ENCODE measurements around the gene SYNJ1.

SYNJ1 gene

DNA sequence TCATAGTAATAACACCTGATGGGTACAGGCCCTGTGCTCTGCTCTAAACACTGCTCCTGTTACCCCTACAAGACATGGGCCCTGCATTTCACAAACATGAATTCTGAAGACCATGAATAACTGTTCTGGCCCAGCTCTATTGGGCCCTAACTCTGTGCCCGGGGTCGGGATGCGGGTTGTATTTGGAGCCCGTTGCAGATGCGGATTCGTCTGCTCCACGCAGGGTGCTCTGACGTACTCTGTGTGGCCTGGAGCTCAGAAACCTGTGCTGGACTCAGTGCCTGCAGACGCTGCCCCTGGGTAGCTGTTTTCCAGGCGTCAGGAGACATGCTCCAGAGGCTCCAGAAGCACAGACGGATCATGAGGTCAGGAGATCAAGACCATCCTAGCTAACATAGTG lies 132.4 kb downstream of the SYNJ1 start:
- H3K4me3 Mint-ChIP-seq, result no peak overlapping the region
- no peak overlapping the region for H3K27ac Mint-ChIP-seq
- ATAC-seq, result no peak
- peaks cover 1% of the 10 kb centered on the region for H3K27me3 Mint-ChIP-seq
- H3K4me1 Mint-ChIP-seq, result peaks cover 17% of the 10 kb centered on the region
- no peaks in the 10 kb centered on the region for H3K9me3 Mint-ChIP-seq
- peaks cover 23% of the 10 kb centered on the region for H3K36me3 Mint-ChIP-seq

DNA sequence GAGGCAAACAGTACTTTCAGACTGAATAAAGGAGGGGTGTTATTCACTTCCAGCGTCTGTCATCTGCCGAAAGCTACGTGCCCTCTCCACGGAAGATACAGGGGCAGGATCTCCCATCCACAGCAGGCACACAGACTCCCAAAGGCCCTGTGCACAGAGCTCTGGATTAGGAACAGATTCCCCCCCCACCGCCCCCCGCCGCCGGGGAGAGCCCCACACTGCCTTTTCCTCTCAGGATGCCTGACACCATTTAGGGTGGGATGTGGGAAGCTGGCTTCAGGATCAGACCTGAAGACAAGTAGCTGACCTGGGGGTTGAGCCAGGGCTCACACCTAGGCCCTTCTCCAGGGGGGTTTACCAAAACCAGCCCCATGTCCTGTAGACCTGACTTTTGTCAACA lies 134.1 kb downstream of the SYNJ1 start:
- peaks cover 9% of the 10 kb centered on the region for H3K36me3 Mint-ChIP-seq
- H3K9me3 Mint-ChIP-seq, result no peaks in the 10 kb centered on the region
- H3K27me3 Mint-ChIP-seq, result peaks cover 9% of the 10 kb centered on the region
- no peak overlapping the region for H3K4me3 Mint-ChIP-seq
- no peak overlapping the region for H3K27ac Mint-ChIP-seq
- no peak for ATAC-seq
- peaks cover 6% of the 10 kb centered on the region for H3K4me1 Mint-ChIP-seq

DNA sequence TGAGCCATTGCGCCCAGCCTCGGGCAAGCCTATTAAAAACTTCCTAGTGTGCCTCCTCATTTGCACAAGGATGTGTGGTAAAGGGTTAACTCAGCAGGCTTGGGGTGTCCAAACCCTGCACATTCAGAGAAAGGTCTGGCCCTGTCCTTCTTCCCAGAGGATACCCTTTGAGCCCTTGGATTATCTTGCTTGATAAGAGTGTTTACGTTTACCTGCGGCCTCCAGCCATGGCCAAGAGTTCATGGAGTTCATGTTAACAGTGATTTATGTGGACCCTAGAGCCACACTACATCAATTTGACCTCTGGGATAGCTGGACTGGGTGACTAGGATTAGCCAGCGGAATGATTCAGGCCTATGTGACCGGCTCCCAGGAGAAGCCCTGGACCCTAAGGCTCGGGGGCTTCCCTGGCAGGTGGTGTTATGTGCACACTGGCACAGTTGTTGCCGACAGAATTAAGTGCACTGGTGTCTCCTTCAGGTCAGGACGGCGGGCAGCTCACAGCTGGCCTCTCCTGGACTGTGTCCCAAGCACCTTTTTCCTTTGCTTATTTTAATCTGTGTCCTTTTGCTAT lies 134.8 kb downstream of the SYNJ1 start:
- no peak for ATAC-seq
- no peak overlapping the region for H3K4me3 Mint-ChIP-seq
- peaks cover 6% of the 10 kb centered on the region for H3K36me3 Mint-ChIP-seq
- peaks cover 6% of the 10 kb centered on the region for H3K4me1 Mint-ChIP-seq
- H3K9me3 Mint-ChIP-seq, result no peaks in the 10 kb centered on the region
- H3K27me3 Mint-ChIP-seq, result peaks cover 9% of the 10 kb centered on the region
- H3K27ac Mint-ChIP-seq, result no peak overlapping the region

DNA sequence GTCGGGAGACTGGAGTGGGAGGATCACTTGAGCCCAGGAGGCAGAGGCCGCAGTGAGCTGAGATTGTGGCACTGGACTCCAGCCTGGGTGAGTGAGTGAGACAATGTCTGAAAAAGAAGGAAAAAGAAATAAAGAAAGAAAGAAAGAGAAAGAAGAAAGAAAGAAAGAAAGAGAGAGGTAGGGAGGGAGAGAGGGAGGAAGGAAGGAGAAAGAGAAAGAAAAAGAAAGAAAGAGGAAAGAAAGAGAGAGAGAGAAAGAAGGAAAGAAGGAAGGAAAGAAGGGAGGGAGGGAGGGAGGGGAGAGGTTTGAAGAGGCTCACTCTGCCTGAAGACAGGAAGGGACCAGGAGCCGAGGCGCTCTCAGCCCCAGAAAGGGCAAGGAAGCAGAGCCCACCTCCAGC lies 137.7 kb downstream of the SYNJ1 start:
- Mint-ChIP-seq H3K4me3 (no peak overlapping the region), H3K4me1 (no peaks in the 10 kb centered on the region), H3K9me3 (no peaks in the 10 kb centered on the region), H3K36me3 (no peaks in the 10 kb centered on the region), H3K27me3 (peaks cover 9% of the 10 kb centered on the region), H3K27ac (no peak overlapping the region)
- ATAC-seq, result no peak

DNA sequence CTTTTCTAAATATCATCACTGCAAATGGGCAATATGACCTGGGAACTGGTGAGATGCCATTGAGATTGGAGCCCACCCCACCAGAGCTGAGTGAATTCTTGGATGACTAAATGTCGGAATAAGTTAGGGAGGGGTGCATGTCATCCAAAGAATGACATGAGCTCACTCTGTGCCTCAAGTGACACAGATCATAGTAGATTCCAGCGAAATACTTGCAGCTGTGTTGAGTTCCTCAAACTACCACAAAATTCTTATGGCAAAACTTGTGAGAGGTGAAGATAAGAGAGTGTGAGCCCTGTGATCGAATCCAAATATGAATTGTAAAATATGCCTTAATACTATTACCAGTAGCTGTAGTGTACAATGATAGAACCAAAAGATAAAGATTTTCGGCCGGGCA lies 140.2 kb downstream of the SYNJ1 start:
- no peaks in the 10 kb centered on the region for H3K9me3 Mint-ChIP-seq
- H3K4me1 Mint-ChIP-seq, result no peaks in the 10 kb centered on the region
- no peak overlapping the region for H3K4me3 Mint-ChIP-seq
- peaks cover 9% of the 10 kb centered on the region for H3K27me3 Mint-ChIP-seq
- H3K27ac Mint-ChIP-seq, result no peak overlapping the region
- no peak for ATAC-seq
- H3K36me3 Mint-ChIP-seq, result no peaks in the 10 kb centered on the region

DNA sequence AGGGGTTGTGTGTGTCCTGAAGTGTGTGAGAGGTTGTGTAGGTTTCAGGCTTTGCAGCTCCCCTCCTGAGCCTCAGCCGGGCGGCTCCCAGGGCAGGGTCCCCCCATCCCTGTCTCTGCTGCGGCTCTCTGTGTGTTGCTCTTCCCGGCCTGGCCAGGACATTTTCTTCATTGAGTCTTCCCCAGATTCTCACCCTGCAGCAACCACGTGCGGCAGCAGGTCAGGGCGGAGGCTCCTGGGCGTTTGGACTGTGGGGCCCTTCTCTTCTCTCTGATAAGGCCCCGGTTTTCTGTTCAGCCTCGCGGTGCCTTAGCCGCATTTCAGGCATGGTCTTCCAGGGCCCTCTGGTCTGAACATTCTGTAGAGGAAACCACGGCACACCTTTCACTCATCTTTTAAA lies 140.7 kb downstream of the SYNJ1 start:
- Mint-ChIP-seq H3K27ac (no peak overlapping the region), H3K36me3 (no peaks in the 10 kb centered on the region), H3K4me1 (no peaks in the 10 kb centered on the region), H3K27me3 (peaks cover 9% of the 10 kb centered on the region), H3K9me3 (no peaks in the 10 kb centered on the region), H3K4me3 (no peak overlapping the region)
- ATAC-seq, result no peak

DNA sequence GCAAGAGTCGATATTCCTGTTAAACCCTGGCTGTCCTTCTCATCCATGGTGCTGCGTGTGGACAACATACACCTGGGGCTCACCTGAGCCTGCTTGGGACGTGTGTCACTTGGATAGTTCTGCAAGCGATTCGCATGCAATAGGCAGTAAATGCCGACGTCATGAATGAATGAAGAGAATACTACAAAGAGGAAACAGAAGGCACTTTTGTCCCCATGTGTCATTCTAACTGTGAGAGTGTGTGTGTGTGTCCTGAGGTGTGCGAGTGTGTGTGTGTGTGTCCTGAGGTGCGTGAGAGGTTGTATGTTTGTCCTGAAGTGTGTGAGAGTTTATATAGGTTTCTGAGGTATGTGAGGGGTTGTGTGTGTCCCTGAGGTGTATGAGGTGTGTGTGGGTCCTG lies 141.8 kb downstream of the SYNJ1 start:
- Mint-ChIP-seq H3K4me1 (no peaks in the 10 kb centered on the region), H3K4me3 (no peak overlapping the region), H3K27ac (no peak overlapping the region), H3K9me3 (no peaks in the 10 kb centered on the region), H3K27me3 (peaks cover 9% of the 10 kb centered on the region), H3K36me3 (no peaks in the 10 kb centered on the region)
- ATAC-seq, result no peak

DNA sequence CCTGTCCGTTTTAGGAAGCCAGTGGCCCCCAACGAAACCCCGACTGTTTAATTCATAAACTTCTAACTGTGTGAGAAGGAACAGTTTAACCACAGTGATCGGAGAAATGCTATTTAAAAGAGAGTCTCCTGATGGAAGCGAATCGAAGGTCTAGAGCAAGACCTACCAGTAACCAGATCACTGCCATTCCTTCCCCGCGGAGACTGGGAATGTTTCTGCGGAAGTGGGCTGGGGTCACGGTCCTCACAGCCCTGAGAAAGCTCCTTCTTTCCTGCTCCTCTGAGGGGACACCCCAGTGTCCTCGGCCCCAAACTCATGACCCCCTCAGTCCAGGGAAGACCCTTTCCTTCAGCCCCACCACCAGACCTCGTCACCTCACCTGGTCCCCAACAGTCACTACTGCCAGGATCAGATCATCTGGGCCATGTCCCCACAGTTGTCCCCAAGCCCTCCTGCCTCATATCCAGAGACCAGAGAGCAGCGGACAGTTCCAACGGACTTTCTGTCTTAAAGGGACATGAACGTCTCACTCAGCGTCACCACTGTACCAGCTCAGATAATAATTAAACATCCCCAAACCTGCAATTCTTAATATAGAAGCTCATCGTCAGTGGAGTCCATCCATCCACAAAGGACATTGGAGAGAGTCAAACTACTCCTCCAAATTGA lies 142.6 kb downstream of the SYNJ1 start, which contains the start of gene TCP10L:
Gene TCP10L, minus strand, starts transcription at position 482 of the 669 bp plus-strand sequence. CDS start 1,219 bp downstream, outside the sequence.
- Mint-ChIP-seq H3K27me3 (peaks cover 5% of the 10 kb centered on the region), H3K9me3 (no peaks in the 10 kb centered on the region), H3K4me1 (no peaks in the 10 kb centered on the region), H3K4me3 (no peak within 1 kb of the TSS), H3K36me3 (no peaks in the 10 kb centered on the region), H3K27ac (no peak within 1 kb of the TSS)
- ATAC-seq, result no peak

DNA sequence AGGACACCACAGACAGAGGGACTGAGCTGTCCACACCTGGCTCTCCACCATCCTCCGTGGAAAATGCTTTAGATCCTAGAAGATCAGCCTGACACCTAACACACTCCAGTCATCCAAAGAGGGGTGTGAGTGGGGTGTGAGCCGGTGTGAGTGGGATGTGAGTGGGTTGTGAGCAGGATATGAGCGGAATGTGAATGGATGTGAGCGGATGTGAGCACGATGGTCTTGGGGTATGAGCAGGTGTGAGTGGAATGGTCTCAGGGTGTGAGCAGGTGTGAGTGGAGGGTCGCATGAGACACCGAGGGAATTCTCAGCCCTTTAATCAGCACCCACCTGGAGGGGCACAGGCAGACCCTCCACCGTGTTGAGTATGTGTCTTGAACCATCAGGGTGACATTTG lies 143.3 kb downstream of the SYNJ1 start:
- H3K36me3 Mint-ChIP-seq, result no peaks in the 10 kb centered on the region
- no peak for ATAC-seq
- no peak overlapping the region for H3K27ac Mint-ChIP-seq
- H3K9me3 Mint-ChIP-seq, result no peaks in the 10 kb centered on the region
- no peaks in the 10 kb centered on the region for H3K4me1 Mint-ChIP-seq
- H3K27me3 Mint-ChIP-seq, result no peaks in the 10 kb centered on the region
- H3K4me3 Mint-ChIP-seq, result no peak overlapping the region

DNA sequence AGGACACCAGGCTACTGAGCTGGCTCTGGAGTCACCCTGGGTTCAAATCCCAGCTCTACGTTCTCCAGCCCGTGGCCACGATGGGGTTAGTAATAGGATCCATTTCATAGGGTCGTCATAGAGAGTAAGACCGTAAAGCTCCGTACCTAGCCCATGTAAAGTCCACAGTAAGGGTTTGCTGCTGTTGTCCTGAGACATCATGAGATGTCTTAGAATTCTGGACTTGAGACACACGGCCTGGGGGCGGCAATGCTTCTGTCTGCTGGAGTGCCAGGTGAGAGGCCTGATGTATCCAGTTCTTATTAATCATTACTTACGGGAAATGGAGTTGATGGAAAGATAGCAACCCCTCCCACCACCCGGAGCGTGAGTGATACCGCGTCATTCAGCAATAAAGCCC lies 146.1 kb downstream of the SYNJ1 start:
- Mint-ChIP-seq H3K27ac (no peak overlapping the region), H3K27me3 (no peaks in the 10 kb centered on the region), H3K4me3 (no peak overlapping the region), H3K4me1 (no peaks in the 10 kb centered on the region), H3K9me3 (no peaks in the 10 kb centered on the region), H3K36me3 (peaks cover 6% of the 10 kb centered on the region)
- ATAC-seq, result no peak

DNA sequence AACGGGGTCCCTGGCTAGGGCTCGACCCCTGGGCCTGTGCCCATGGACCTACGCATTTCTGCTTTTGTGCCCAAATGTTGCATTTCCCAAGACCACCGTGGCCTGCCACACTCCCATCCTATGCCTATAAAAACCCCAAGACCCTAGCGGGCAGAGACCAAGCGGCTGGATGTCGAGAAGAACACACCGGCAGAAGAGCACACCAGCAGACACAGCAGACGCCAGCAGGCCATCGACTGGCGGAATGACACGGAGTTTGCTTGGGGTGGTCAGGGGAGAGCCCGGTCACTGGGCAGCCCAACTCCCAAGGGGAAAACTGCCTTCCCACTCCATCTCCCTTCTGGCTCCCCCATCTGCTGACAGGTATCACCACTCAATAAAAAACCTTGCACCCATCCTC lies 146.9 kb downstream of the SYNJ1 start:
- Mint-ChIP-seq H3K4me3 (no peak overlapping the region), H3K27ac (no peak overlapping the region), H3K27me3 (no peaks in the 10 kb centered on the region), H3K4me1 (no peaks in the 10 kb centered on the region), H3K36me3 (peaks cover 6% of the 10 kb centered on the region), H3K9me3 (no peaks in the 10 kb centered on the region)
- no peak for ATAC-seq

Data from stimulated activated memory B cell treated with anti-CD40 and anti-IgM and Interleukin-4, amounts not matched to agents 10 μg/mL and 1 μg/mL and 100 μg/mL, for 72 hours (primary cell).